ENCODE data around the gene CHP1.

- TF ChIP-seq EZH2phosphoT487 (IDR thresholded peaks at IDR 0.05; ENCODE audit: insufficient read depth, low read depth) (no peak), EZH2 (IDR thresholded peaks at IDR 0.05; ENCODE audit: insufficient read depth, poor library complexity, severe bottlenecking) (no peak)
These were observed 12.2 kb upstream of the CHP1 start for GRCh38 chr15:41218851-41219250.
